ENCODE results near the gene SCFD2.

- no peak for TF ChIP-seq CTCF (IDR thresholded peaks at IDR 0.05; ENCODE audit: borderline replicate concordance, extremely low read depth, low read length, poor library complexity, severe bottlenecking)
- TF ChIP-seq EZH2 (IDR thresholded peaks at IDR 0.05; ENCODE audit: borderline replicate concordance, low read depth, low read length, severe bottlenecking) = no peak
These were observed 214.4 kb downstream of the SCFD2 start for GRCh38 chr4:53151489-53151788.

Measured in DND-41 (cell line).